AG09309 (cell line): ENCODE measurements around the gene FHAD1.

Source experiments
- DNase-seq: peaks from one replicate; pipeline ENCODE4 v3.0.0-alpha.2; 2010; ENCODE audit warnings: low read depth
- H3K4me3 ChIP-seq: 2 replicates; pipeline ENCODE4 v1.5.1; 2011; ENCODE audit warnings: mild to moderate bottlenecking, low read depth, low read length, moderate library complexity; ENCODE audit not compliant: control insufficient read depth
- CTCF ChIP-seq: IDR thresholded peaks from 2 replicates; pipeline ENCODE4 v1.5.1; 2011; ENCODE audit warnings: mild to moderate bottlenecking, low read depth, low read length, inconsistent platforms; ENCODE audit not compliant: insufficient read depth, control insufficient read depth; ENCODE audit errors: missing control alignments

The FHAD1 gene

GRCh38 chr1:15273274-15273673 is 26.3 kb downstream of the FHAD1 start:
- TF ChIP-seq CTCF = no peak
- DNase-seq = no peak
- no peak overlapping the region for H3K4me3 ChIP-seq

- H3K4me3 ChIP-seq = no peak overlapping the region
- no peak for TF ChIP-seq CTCF
- DNase-seq = no peak
Observed at GRCh38 chr1:15275921-15276683, 29.1 kb downstream of the FHAD1 start.

DNA sequence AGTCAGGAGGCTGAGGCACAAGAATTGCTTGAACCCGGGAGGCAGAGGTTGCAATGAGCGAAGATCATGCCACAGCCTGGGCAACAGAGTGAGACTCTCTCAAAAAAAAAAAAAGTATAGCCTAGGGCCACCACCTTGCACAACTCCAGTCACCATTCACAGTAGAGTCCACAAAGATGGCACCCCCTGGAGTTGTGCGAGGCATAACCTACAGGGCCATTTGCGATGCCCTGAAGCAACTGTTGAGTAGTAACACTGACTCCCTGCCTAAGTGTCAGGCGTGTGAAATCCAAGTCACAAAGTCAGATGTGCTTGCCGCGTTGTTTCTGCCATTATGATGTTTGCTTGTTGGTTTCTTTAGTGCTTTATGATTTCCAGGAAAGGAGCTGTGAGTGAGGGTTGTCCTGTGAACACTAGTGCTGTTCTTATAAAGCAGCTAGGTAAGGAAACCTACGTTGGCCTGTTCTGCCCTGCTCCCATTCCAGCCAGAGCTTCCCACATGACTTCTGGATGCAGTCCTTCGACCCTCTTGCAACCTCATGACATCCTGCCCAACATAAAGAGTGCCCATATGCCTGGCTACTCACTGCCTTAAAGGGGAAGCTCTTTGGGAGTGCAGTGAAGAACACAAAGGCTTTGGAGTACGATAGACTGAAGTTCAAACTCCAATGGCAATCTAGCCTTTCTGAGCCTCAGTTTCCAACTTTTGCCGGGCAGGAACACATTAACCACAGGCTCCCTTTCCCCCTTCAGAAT is 29.8 kb downstream of the FHAD1 start:
- DNase-seq = no peak
- TF ChIP-seq CTCF = no peak
- no peak overlapping the region for H3K4me3 ChIP-seq

- H3K4me3 ChIP-seq = no peak overlapping the region
- TF ChIP-seq CTCF = no peak
- DNase-seq = no peak
Observed at GRCh38 chr1:15277447-15277838, 30.4 kb downstream of the FHAD1 start.

GRCh38 chr1:15277933-15278332 is 30.9 kb downstream of the FHAD1 start:
- no peak for TF ChIP-seq CTCF
- DNase-seq = no peak
- H3K4me3 ChIP-seq = no peak overlapping the region

DNA sequence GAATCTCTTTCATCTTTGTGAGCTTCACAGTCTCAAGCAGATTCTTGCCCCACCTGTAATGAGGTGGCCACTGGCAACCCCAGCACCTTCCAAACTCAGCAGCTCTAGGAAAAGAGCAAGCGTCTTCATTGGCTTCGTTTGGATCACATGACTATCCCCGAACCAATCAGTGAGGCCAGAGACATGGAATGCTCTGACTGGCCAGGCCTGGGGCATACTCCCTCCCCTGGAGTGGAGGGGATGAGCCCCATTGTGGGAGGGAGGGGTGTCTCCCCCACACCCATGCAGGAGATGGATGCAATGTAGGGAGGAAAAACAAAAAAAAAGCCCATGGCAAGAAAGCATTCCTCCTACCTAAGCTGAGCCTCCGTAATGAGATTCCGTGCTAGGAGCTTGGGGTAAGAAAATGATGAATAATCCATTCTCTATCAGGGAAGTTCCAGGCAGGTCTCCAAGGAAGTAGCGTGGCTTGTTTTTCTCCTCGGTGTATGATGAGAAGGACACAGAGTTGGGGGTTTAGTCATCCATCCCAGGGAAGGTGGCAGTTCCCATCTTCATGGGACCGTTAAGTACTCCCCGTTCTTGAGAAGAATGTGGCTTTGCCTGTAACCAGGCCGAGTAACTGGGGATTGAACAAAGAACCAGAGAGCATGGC is 32.7 kb downstream of the FHAD1 start:
- no peak overlapping the region for H3K4me3 ChIP-seq
- TF ChIP-seq CTCF = no peak
- no peak for DNase-seq
